Activated CD8-positive, alpha-beta T cell treated with anti-CD3 and anti-CD28 coated beads, Interleukin-2, amount 10 ng/mL, durations not matched to agents 7 days and 5 days (primary cell): ENCODE results near the gene UPP2. TPM values are rescaled to one million over a fixed set of nuclear protein-coding genes. Genes with fewer than 3 reads are reported as not detected.

Experiments used
- ATAC-seq: fragments of 150-1000 bp; cut with Tn5 transposase; one replicate; pipeline ENCODE4 v1.10.0; 2021; ENCODE audit warnings: moderate library complexity
- CTCF ChIA-PET: fragments of 350-600 bp; sonication (Branson Sonifier 250); formaldehyde crosslinking; loops from one replicate; lab custom pipeline; 2021; ENCODE audit warnings: antibody characterized with exemption; lab: Charles Lee
- POLR2A ChIA-PET: fragments of 350-600 bp; sonication (Branson Sonifier 250); formaldehyde crosslinking; loops from one replicate; lab custom pipeline; 2021; ENCODE audit warnings: antibody characterized with exemption; lab: Charles Lee
- DNase-seq: peaks from one replicate; pipeline ENCODE4 v3.0.0-alpha.2; 2020
- H3K27ac Mint-ChIP-seq: one replicate; pipeline ENCODE4 v1.8.0; 2021; ENCODE audit warnings: mild to moderate bottlenecking, mixed read lengths
- H3K27me3 Mint-ChIP-seq: one replicate; pipeline ENCODE4 v1.8.0; 2021; ENCODE audit warnings: low read depth, mixed read lengths
- H3K36me3 Mint-ChIP-seq: one replicate; pipeline ENCODE4 v1.8.0; 2021; ENCODE audit warnings: low read depth, mixed read lengths
- H3K4me1 Mint-ChIP-seq: one replicate; pipeline ENCODE4 v1.8.0; 2021; ENCODE audit warnings: low read depth, mixed read lengths
- H3K4me3 Mint-ChIP-seq: one replicate; pipeline ENCODE4 v1.8.0; 2021; ENCODE audit warnings: mild to moderate bottlenecking, mixed read lengths
- H3K9me3 Mint-ChIP-seq: one replicate; pipeline ENCODE4 v1.8.0; 2022; ENCODE audit warnings: mixed read lengths; ENCODE audit not compliant: insufficient read depth
- total RNA-seq, 2 experiments: library from RNA; stranded (reverse); gene quantifications; one replicate each; pipeline ENCODE4 v1.2.3, GENCODE V29; 2021

The UPP2 gene
- total RNA-seq, 2 experiments from 2014 or later: not detected

- H3K4me3 Mint-ChIP-seq: no peak overlapping the region
- ChIA-PET POLR2A (no interaction called here), CTCF (no interaction called here)
- H3K36me3 Mint-ChIP-seq: no peaks in the 10 kb centered on the region
- no peak overlapping the region for H3K27ac Mint-ChIP-seq
- DNase-seq: no peak
- H3K4me1 Mint-ChIP-seq: peaks cover 4% of the 10 kb centered on the region
- no peaks in the 10 kb centered on the region for H3K9me3 Mint-ChIP-seq
- peaks cover 21% of the 10 kb centered on the region for H3K27me3 Mint-ChIP-seq
- no peak for ATAC-seq
These were observed 83.1 kb downstream of the UPP2 start for GRCh38 chr2:158184556-158185343.

Other genes with a start within 250 kb of the UPP2 start
- 10 to 100 TPM; 10.7 to 13.6 TPM for gene ACVR1, start 225.5 kb upstream of the UPP2 start, total RNA-seq